Measurements from ENCODE around the gene KIAA1143. TPM values are rescaled to one million over a fixed set of nuclear protein-coding genes. Genes with fewer than 3 reads are reported as not detected.

Gene KIAA1143
- total RNA-seq, 1 donor from 2014 or later = 27.8 TPM

DNA sequence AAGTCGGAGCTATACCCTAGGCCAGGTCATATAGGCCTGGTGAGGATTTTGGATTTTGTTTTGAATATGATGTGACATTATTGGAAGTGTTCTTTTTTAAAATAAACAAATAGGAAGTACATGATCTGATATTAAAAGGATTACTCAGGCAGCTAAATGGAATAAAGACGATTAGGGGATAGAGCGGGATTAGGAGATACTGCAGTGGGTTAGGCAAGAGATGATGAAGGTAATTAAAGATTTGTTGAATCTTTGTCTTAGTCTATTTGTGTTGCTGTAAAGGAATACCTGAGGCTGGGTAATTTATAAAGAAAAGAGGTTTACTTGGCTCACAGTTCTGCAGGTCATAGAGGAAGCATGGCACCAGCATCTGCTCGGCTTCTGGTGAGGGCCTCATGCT is 21.5 kb upstream of the KIAA1143 start:
- Histone ChIP-seq H3K36me3 (no peaks in the 10 kb centered on the region), H3K27me3 (ENCODE audit: low read depth) (no peaks in the 10 kb centered on the region), H3K4me1 (no peaks in the 10 kb centered on the region), H3K27ac (no peak overlapping the region), H3K9me3 (no peaks in the 10 kb centered on the region), H3K4me3 (no peak overlapping the region)
- TF ChIP-seq CTCF (IDR thresholded peaks at IDR 0.05) = no peak
- DNase-seq (no peak), ATAC-seq (no peak)
- intact Hi-C loops (cut with DNase I) = no loop called here

DNA sequence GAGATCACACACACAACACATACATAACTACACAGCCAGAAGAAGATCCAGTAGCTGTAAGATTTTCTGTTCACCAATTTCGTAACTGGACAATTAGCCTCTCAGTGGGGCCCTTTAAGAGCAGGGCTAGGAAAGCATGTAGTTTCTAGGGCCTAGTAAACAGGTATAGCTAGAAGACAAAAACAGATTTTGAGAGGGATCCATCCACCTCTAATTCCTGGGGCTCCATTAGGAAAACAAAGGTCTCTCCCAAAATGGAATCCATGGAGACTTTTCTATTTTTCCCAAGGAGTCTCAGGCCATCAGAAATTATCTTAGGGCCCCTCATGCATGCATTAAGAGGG is 10.7 kb upstream of the KIAA1143 start:
- Histone ChIP-seq H3K9me3 (peaks cover 25% of the 10 kb centered on the region), H3K27me3 (ENCODE audit: low read depth) (no peaks in the 10 kb centered on the region), H3K27ac (no peak overlapping the region), H3K36me3 (no peaks in the 10 kb centered on the region), H3K4me1 (no peaks in the 10 kb centered on the region), H3K4me3 (no peak overlapping the region)
- no peak for DNase-seq
- ATAC-seq = no peak
- no peak for TF ChIP-seq CTCF (IDR thresholded peaks at IDR 0.05)
- intact Hi-C loops (cut with DNase I) = no loop called here

GRCh38 chr3:44771424-44772098 is 10.1 kb upstream of the KIAA1143 start:
- no peak for ATAC-seq
- intact Hi-C loops (cut with DNase I) = no loop called here
- Histone ChIP-seq H3K4me3 (no peak overlapping the region), H3K4me1 (no peaks in the 10 kb centered on the region), H3K9me3 (peaks cover 25% of the 10 kb centered on the region), H3K27ac (no peak overlapping the region), H3K36me3 (no peaks in the 10 kb centered on the region), H3K27me3 (ENCODE audit: low read depth) (no peaks in the 10 kb centered on the region)
- no peak for DNase-seq
- no peak for TF ChIP-seq CTCF (IDR thresholded peaks at IDR 0.05)

DNA sequence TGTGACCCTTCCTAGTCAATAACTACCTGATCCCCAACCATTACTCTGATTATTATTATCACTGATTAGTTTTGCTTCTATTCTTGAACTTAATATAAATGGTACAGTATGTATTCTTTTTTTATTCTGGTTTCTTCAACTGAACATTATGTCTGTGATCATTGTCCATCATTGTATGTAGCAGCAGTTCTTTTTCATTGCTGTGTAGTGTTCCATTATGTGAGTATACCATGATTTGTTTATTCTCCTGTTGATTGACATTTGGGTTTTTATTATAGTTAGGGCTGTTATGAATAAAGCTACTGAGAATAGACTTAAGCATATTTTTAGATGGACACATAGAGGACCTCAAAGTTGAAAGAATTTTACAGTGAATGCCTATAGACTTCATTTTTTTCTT is 2.8 kb upstream of the KIAA1143 start:
- no peak for TF ChIP-seq CTCF (IDR thresholded peaks at IDR 0.05)
- no peak overlapping the region for H3K27ac ChIP-seq
- no peaks in the 10 kb centered on the region for H3K27me3 ChIP-seq (ENCODE audit: low read depth)
- H3K36me3 ChIP-seq = no peaks in the 10 kb centered on the region
- DNase-seq = no peak
- intact Hi-C loops (cut with DNase I) = no loop called here
- peaks cover 18% of the 10 kb centered on the region for H3K4me1 ChIP-seq
- no peak overlapping the region for H3K4me3 ChIP-seq
- H3K9me3 ChIP-seq = no peaks in the 10 kb centered on the region
- no peak for ATAC-seq

DNA sequence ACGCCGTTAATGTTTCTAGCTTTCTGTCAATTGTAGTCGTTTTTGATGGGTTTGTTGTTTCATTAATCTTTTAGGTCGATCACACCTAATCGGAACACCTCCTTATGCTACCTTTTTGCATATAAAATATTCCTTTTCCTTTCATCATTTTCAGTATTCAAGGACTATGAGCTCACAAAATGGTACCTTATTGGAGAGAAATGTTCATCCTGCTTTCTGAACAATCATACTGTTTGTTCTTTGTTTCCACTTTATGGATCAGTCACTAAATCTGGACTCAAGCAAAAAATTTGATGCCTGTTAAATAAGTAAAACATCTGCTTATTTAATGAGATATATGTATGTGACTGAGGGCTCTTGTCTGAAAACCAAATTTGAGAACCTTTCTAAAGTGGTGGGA is 1.3 kb upstream of the KIAA1143 start:
- Histone ChIP-seq H3K4me1 (peaks cover 18% of the 10 kb centered on the region), H3K27me3 (ENCODE audit: low read depth) (no peaks in the 10 kb centered on the region), H3K36me3 (no peaks in the 10 kb centered on the region), H3K9me3 (no peaks in the 10 kb centered on the region), H3K27ac (no peak overlapping the region), H3K4me3 (no peak overlapping the region)
- intact Hi-C loops (cut with DNase I) = no loop called here
- DNase-seq = no peak
- no peak for ATAC-seq
- no peak for TF ChIP-seq CTCF (IDR thresholded peaks at IDR 0.05)
